Stomach (tissue), 9 donors: ENCODE measurements around the gene TUBAL3. TPM values are rescaled to one million over a fixed set of nuclear protein-coding genes. Genes with fewer than 3 reads are reported as not detected.
"Not testable (repeated sequence)": the region's sequence is repeated elsewhere in the genome, so short reads cannot be mapped to it uniquely, and the experiment has no call there.

Source experiments
- DNase-seq, 2 donors: peaks; one replicate each; pipeline versions ENCODE4 v3.0.0 to v3.0.0-alpha.2; 2013 to 2019
- H3K27ac ChIP-seq, 5 donors: fragments of 200-600 bp in 4 of 5; sonication (generic) in 4 of 5; one replicate each; pipeline ENCODE4 v1.5.1; 2013 to 2019; ENCODE audit warnings: mild to moderate bottlenecking in 1 of 5, moderate library complexity in 1 of 5
- H3K27me3 ChIP-seq, 3 donors: fragments of 200-600 bp; sonication (generic); one replicate each; pipeline ENCODE4 v1.5.1; 2017 to 2019; ENCODE audit warnings: mixed run types in 1 of 3
- H3K36me3 ChIP-seq, 4 donors: fragments of 200-600 bp; sonication (generic); 1 replicate in 3 of 4; 2 replicates in 1 of 4; pipeline ENCODE4 v1.5.1; 2016 to 2019
- H3K4me1 ChIP-seq, 4 donors: fragments of 200-600 bp; sonication (generic); one replicate each; pipeline ENCODE4 v1.5.1; 2016 to 2019
- H3K4me3 ChIP-seq, 4 donors: fragments of 200-600 bp; sonication (generic) in 3 of 4; one replicate each; pipeline ENCODE4 v1.5.1; 2016 to 2019; ENCODE audit warnings: mild to moderate bottlenecking in 1 of 4
- H3K9me3 ChIP-seq, 4 donors: fragments of 200-600 bp; sonication (generic); one replicate each; pipeline ENCODE4 v1.5.1; 2016 to 2019
- CTCF ChIP-seq, 7 experiments: fragments of 450-650 bp in 4 of 7; fragments of 200-600 bp in 3 of 7; sonication (generic) in 3 of 7; IDR thresholded peaks; one replicate each; pipeline ENCODE4 v1.5.1; 2016 to 2019; ENCODE audit warnings: antibody characterized with exemption in 7 of 7, control low read depth in 2 of 7, mild to moderate bottlenecking in 1 of 7
- EP300 ChIP-seq: sonication (generic); formaldehyde crosslinking; IDR thresholded peaks from one replicate; pipeline ENCODE4 v1.6.1; 2017; ENCODE audit warnings: antibody characterized with exemption
- POLR2A ChIP-seq, 4 donors: fragments of 450-650 bp; IDR thresholded peaks; one replicate each; pipeline ENCODE4 v1.6.1; 2016; ENCODE audit warnings: antibody characterized with exemption in 4 of 4, control low read depth in 2 of 4, mild to moderate bottlenecking in 1 of 4, moderate library complexity in 1 of 4
- POLR2AphosphoS5 ChIP-seq, 3 donors: sonication (generic); formaldehyde crosslinking; IDR thresholded peaks; one replicate each; pipeline ENCODE4 v1.6.1; 2016; ENCODE audit warnings: antibody characterized with exemption in 3 of 3
- WGBS, 5 donors: extraction: QIAGEN DNeasy Blood & Tissue Kit in 3 of 5; methylation state at CpG; one replicate each; pipeline versions ENCODE4 v1.1.5 to v1.1.7; 2013 to 2018; 5-methylcytosine and 5-hydroxymethylcytosine counted together
- intact Hi-C: fragments of 100-400 bp; cut with DNase I; formaldehyde crosslinking; loops from one replicate; pipeline ENCODE4 v1.15.1; 2023; ENCODE audit warnings: low total_unique reads
- polyA plus RNA-seq, 3 donors: library from polyadenylated mRNA; stranded (reverse); fragments of 200-250 nt; gene quantifications; one replicate each; pipeline ENCODE4 v1.2.3, GENCODE V29; 2013
- total RNA-seq, 5 donors: library from RNA; depleted of rRNA; stranded (reverse); fragments of >200 nt; gene quantifications; one replicate each; pipeline versions ENCODE4 v1.1.0 to v1.2.3, GENCODE V29; 2014 to 2016
- donor health status: healthy with polysubstance abuse.
- donor health status: Bipolar disorder and iron deficiency.
- donor health status: healthy.

The TUBAL3 gene
- total and polyA plus RNA-seq, 8 donors: 0.13 to 11.3 (median 0.92) TPM; not detected in 4

DNA sequence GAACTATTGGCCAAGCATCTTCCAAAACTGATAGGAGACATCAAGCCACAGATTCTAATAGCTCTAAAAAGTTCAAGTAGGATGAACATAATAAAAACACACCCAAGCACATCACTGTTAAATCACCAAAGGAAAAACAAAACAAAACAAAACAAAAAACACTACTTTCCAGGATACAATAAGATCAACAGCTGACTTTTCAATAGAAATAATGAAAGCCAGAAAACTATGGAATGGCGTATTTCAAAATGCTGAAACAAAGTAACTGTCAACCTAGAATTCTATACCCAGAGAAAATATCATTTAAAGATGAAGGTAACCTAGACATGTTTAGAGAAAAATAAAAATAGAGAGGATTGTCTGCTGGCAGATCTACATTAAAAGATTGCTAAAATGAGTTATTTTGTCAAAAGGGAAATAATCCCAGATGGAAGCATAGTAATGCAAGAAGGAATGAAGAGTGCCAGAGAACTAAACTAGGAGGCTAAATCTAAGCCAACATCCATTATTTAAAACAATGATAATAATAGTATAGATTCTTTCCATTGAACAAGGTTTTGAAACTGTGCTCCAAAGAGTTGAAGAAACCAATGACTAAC lies 13.9 kb downstream of the TUBAL3 start:
- H3K4me1 ChIP-seq: no peaks in the 10 kb centered on the region
- intact Hi-C loops: no loop called here
- H3K27ac ChIP-seq: no peak overlapping the region
- no peak for DNase-seq
- H3K9me3 ChIP-seq: peaks cover 12 to 37% (median 25%) of the 10 kb centered on the region in 4 donors
- H3K27me3 ChIP-seq: no peaks in the 10 kb centered on the region
- H3K36me3 ChIP-seq: no peaks in the 10 kb centered on the region
- WGBS, 5 donors: 93 to 98% (median 96%) methylated on average over 1 of the region's 1 CpG
- H3K4me3 ChIP-seq: no peak overlapping the region
- TF ChIP-seq POLR2A (IDR thresholded peaks at IDR 0.05) (no peak), POLR2AphosphoS5 (IDR thresholded peaks at IDR 0.05) (no peak), EP300 (no peak), CTCF (IDR thresholded peaks at IDR 0.05) (no peak)

DNA sequence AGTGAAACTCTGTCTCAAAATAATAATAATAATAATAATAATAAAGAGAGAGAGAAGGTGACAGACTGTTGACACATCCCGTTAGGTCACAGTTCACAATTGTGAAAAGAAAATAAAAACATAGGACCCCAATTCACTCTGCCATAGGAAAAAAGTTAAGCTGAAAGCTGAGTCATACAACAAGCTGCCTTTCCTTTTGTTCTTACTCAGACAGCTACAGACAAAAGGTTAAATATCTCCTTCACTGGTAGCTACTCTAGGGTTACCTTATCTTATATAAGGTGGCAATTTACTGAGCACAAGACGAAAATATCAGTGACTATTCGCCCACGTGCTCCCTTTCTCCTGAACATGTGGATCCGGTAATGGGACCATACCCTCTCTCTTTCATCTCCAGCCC lies 17.5 kb downstream of the TUBAL3 start:
- TF ChIP-seq POLR2AphosphoS5 (IDR thresholded peaks at IDR 0.05) (no peak), POLR2A (IDR thresholded peaks at IDR 0.05) (no peak), EP300 (no peak), CTCF (IDR thresholded peaks at IDR 0.05) (no peak)
- no peak for DNase-seq
- peaks cover 0 to 4% (median 2%) of the 10 kb centered on the region in 4 donors for H3K4me1 ChIP-seq
- no peaks in the 10 kb centered on the region for H3K36me3 ChIP-seq
- no peaks in the 10 kb centered on the region for H3K27me3 ChIP-seq
- no peak overlapping the region for H3K4me3 ChIP-seq
- H3K27ac ChIP-seq: no peak overlapping the region
- H3K9me3 ChIP-seq: peaks cover 12 to 35% (median 20%) of the 10 kb centered on the region in 4 donors
- intact Hi-C loops: no loop called here
- 74 to 81% (median 77%) methylated on average over 5 of the region's 5 CpGs for WGBS, 5 donors

- no peak for TF ChIP-seq POLR2AphosphoS5 (IDR thresholded peaks at IDR 0.05)
- TF ChIP-seq EP300: no peak
- no peak for TF ChIP-seq POLR2A (IDR thresholded peaks at IDR 0.05)
- no peak for TF ChIP-seq CTCF (IDR thresholded peaks at IDR 0.05)
- Histone ChIP-seq H3K4me3 (no peak overlapping the region), H3K4me1 (peaks cover 0 to 4% (median 2%) of the 10 kb centered on the region in 4 donors), H3K27ac (no peak overlapping the region), H3K9me3 (peaks cover 0 to 18% (median 4%) of the 10 kb centered on the region in 4 donors), H3K36me3 (no peaks in the 10 kb centered on the region), H3K27me3 (no peaks in the 10 kb centered on the region)
- 67 to 84% (median 80%) methylated on average over 2 of the region's 2 CpGs for WGBS, 5 donors
- DNase-seq: no peak
- intact Hi-C loops: no loop called here
Measured at GRCh38 chr10:5385224-5385623, 19.4 kb downstream of the TUBAL3 start.

GRCh38 chr10:5381187-5381586 lies 23.4 kb downstream of the TUBAL3 start:
- H3K4me1 ChIP-seq: peaks cover 0 to 4% (median 2%) of the 10 kb centered on the region in 4 donors
- WGBS, 5 donors: 89 to 100% (median 90%) methylated on average over 2 of the region's 2 CpGs
- no peaks in the 10 kb centered on the region for H3K9me3 ChIP-seq
- TF ChIP-seq POLR2AphosphoS5 (IDR thresholded peaks at IDR 0.05) (no peak), POLR2A (IDR thresholded peaks at IDR 0.05) (no peak), EP300 (no peak), CTCF (IDR thresholded peaks at IDR 0.05) (no peak)
- no peak for DNase-seq
- no peak overlapping the region for H3K4me3 ChIP-seq
- no peak overlapping the region for H3K27ac ChIP-seq
- H3K27me3 ChIP-seq: no peaks in the 10 kb centered on the region
- intact Hi-C loops: no loop called here
- H3K36me3 ChIP-seq: no peaks in the 10 kb centered on the region

DNA sequence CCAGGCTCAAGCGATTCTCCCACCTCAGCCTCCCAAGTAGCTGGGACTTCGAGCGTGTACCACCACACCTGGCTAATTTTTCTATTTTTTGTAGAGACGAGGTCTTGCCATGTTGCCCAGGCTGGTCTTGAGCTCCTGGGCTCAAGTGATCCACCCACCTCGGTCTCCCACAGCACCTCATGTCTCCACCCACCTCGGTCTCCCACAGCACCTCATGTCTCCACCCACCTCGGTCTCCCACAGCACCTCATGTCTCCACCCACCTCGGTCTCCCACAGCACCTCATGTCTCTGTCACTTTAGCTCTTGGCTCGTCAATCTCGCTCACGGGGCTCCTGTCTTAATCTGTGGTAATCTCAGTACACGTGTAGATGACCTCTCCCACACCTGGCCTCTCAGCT lies 24.2 kb downstream of the TUBAL3 start:
- H3K4me3 ChIP-seq, H3K9me3 ChIP-seq, H3K36me3 ChIP-seq, DNase-seq, H3K27me3 ChIP-seq, intact Hi-C loops, H3K4me1 ChIP-seq, H3K27ac ChIP-seq: not testable (repeated sequence)
- WGBS, 5 donors: 78 to 86% (median 82%) methylated on average over 12 of the region's 12 CpGs

GRCh38 chr10:5379202-5379601 lies 25.4 kb downstream of the TUBAL3 start:
- intact Hi-C loops, H3K36me3 ChIP-seq, DNase-seq, H3K9me3 ChIP-seq, H3K4me1 ChIP-seq, H3K4me3 ChIP-seq, H3K27me3 ChIP-seq, H3K27ac ChIP-seq: not testable (repeated sequence)
- WGBS, 5 donors: 93 to 99% (median 96%) methylated on average over 5 of the region's 5 CpGs
